Activated CD8-positive, alpha-beta T cell treated with anti-CD3 and anti-CD28 coated beads, Interleukin-2, amount 10 ng/mL, durations not matched to agents 7 days and 5 days (primary cell): ENCODE results near the gene CHCT1. TPM values are rescaled to one million over a fixed set of nuclear protein-coding genes. Genes with fewer than 3 reads are reported as not detected.
A peak's percentile ranks its signal among the peaks of the same experiment; 100 is the strongest.
"Not testable (repeated sequence)": the region's sequence is repeated elsewhere in the genome, so short reads cannot be mapped to it uniquely, and the experiment has no call there.

ENCODE experiments used
- ATAC-seq: fragments of 150-1000 bp; cut with Tn5 transposase; one replicate; pipeline ENCODE4 v1.10.0; 2021; ENCODE audit warnings: moderate library complexity
- CTCF ChIA-PET: fragments of 350-600 bp; sonication (Branson Sonifier 250); formaldehyde crosslinking; loops from one replicate; lab custom pipeline; 2021; ENCODE audit warnings: antibody characterized with exemption; lab: Charles Lee
- POLR2A ChIA-PET: fragments of 350-600 bp; sonication (Branson Sonifier 250); formaldehyde crosslinking; loops from one replicate; lab custom pipeline; 2021; ENCODE audit warnings: antibody characterized with exemption; lab: Charles Lee
- DNase-seq: peaks from one replicate; pipeline ENCODE4 v3.0.0-alpha.2; 2020
- H3K27ac Mint-ChIP-seq: one replicate; pipeline ENCODE4 v1.8.0; 2021; ENCODE audit warnings: mild to moderate bottlenecking, mixed read lengths
- H3K27me3 Mint-ChIP-seq: one replicate; pipeline ENCODE4 v1.8.0; 2021; ENCODE audit warnings: low read depth, mixed read lengths
- H3K36me3 Mint-ChIP-seq: one replicate; pipeline ENCODE4 v1.8.0; 2021; ENCODE audit warnings: low read depth, mixed read lengths
- H3K4me1 Mint-ChIP-seq: one replicate; pipeline ENCODE4 v1.8.0; 2021; ENCODE audit warnings: low read depth, mixed read lengths
- H3K4me3 Mint-ChIP-seq: one replicate; pipeline ENCODE4 v1.8.0; 2021; ENCODE audit warnings: mild to moderate bottlenecking, mixed read lengths
- H3K9me3 Mint-ChIP-seq: one replicate; pipeline ENCODE4 v1.8.0; 2022; ENCODE audit warnings: mixed read lengths; ENCODE audit not compliant: insufficient read depth
- total RNA-seq, 2 experiments: library from RNA; stranded (reverse); gene quantifications; one replicate each; pipeline ENCODE4 v1.2.3, GENCODE V29; 2021

CHCT1 gene
- total RNA-seq, 2 experiments from 2014 or later, result not detected

DNA sequence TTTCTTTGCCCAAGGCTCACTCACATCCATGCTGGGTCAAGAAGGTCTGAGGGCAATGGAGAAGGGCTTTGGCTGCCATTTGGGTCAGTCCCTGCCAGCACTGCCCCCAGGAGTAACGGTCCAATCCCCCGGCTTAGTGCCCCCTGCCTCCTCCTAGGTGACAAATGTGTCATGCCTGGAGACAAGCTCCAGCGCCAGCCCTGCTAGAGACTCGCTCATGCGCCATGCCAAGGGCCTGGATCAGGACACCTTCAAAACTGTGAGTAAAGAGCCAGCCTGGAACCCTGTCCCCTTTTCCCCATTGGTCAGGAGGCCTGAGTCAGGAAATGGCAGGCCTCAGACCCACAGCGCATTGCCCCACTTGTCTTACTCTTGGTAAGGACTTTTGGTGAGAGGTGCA lies 3.3 kb downstream of the CHCT1 start:
- no peaks in the 10 kb centered on the region for H3K36me3 Mint-ChIP-seq
- DNase-seq, result no peak
- no peaks in the 10 kb centered on the region for H3K9me3 Mint-ChIP-seq
- H3K4me1 Mint-ChIP-seq, result peaks cover 4% of the 10 kb centered on the region
- ChIA-PET POLR2A (no interaction called here), CTCF (interaction anchor here (1.4 to 2.7 kb wide), 2 partner anchors 194 to 213 kb away, joined by 3 to 11 read pairs; no protein-coding TSS in a partner anchor)
- no peak for ATAC-seq
- no peak overlapping the region for H3K27ac Mint-ChIP-seq
- no peak overlapping the region for H3K4me3 Mint-ChIP-seq
- peaks cover 3% of the 10 kb centered on the region for H3K27me3 Mint-ChIP-seq

DNA sequence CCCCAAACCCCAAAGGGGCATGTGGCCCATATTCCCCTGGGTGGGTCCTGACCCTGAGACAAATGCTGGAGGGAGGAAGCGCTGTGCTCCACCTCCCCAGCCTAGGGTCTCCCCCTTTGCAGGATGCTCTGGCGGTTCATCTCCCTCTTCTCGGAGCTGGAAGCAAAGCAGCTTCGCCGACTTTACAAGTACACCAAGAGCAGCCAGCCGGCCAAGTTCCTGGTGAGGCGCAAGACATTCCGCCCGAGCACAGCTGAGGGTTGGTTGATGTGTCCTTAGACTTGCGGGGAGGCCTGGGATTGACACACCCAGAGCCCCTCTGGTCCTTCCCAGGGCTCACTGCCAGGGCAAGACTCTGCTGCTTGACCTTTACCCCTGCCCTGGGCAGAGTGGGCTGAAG lies 4.3 kb downstream of the CHCT1 start:
- no peak overlapping the region for H3K4me3 Mint-ChIP-seq
- ChIA-PET CTCF (interaction anchor here (1.4 kb wide), 1 partner anchor 212 kb away, joined by 3 read pairs; no protein-coding TSS in a partner anchor), POLR2A (no interaction called here)
- peaks cover 3% of the 10 kb centered on the region for H3K27me3 Mint-ChIP-seq
- ATAC-seq (no peak), DNase-seq (no peak)
- no peaks in the 10 kb centered on the region for H3K4me1 Mint-ChIP-seq
- H3K9me3 Mint-ChIP-seq, result no peaks in the 10 kb centered on the region
- no peaks in the 10 kb centered on the region for H3K36me3 Mint-ChIP-seq
- H3K27ac Mint-ChIP-seq, result no peak overlapping the region

DNA sequence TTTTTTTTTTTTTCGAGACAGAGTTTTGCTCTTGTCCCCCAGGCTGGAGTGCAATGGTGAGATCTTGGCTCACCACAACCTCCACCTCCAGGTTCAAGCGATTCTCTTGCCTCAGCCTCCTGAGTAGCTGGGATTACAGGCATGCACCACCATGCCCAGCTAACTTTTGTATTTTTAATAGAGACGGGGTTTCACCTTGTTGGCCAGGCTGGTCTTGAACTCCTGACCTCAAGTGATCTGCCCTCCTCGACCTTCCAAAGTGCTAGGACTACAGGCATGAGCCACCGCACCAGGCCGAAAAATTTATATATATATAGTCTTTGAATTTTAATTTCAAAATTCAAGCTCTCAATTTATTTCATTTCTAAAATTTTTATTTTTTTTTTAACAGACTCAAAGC lies 6.2 kb downstream of the CHCT1 start:
- H3K36me3 Mint-ChIP-seq, H3K4me3 Mint-ChIP-seq, CTCF ChIA-PET, POLR2A ChIA-PET, H3K27me3 Mint-ChIP-seq, ATAC-seq, DNase-seq, H3K27ac Mint-ChIP-seq, H3K9me3 Mint-ChIP-seq, H3K4me1 Mint-ChIP-seq: not testable (repeated sequence)

DNA sequence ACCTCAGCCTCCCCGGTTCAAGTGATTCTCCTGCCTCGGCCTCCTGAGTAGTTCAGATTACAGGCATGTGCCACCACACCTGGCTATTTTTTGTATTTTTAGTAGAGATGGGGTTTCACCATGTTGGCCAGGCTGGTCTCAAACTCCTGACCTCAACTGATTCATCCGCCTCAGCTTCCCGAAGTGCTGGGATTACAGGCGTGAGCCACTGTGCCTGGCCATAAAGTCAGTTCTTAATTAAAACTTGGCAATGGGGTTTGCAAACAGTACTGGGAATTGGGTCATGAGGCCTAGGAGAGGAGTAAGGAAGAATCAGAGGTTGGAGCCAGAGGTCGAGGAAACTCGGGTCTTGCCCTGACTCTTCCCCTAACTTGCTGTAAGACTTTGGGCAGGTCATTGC lies 8.3 kb downstream of the CHCT1 start:
- not testable (repeated sequence) for ATAC-seq, H3K4me3 Mint-ChIP-seq

DNA sequence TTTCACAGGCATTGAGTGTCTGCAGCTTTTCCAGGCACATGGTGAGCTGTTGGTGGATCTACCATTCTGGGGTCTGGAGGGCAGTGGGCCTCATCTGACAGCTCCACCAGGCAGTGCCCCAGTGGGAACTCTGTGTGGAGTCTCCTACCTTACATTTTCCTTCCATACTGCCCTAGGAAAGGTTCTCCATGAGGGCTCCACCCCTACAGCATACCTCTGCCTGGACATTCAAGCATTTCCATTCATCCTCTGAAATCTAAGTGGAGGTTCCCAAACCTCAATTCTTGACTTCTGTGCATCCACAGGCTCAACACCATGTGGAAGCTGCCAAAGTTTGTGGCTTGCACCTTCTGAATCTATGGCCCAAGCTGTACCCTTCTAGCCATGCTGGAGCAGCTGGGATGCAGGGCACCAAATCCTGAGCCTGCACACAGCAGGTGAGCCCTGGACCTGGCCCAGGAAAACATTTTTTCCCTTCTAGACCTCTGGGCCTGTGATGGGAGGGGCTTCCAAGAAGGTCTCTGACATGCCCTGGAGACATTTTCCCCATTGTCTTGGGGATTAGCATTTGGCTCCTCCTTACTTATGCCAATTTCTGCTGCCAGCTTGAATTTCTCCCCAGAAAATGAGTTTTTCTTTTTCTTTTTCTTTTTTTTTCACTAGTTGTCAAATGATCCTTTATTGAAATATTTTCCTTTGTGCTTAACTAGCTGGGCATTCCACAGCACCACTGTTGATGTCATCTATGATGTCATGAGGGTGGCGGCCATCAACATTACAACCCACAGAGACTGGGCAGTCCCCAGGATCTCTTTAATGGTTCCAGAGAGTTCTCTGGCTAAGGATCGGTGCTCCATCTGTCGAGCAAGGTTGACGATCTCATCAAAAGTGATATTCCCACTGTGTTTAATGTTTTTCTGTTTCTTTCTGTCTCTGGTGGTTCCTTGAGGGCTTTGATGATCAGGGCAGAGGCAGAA lies 11.0 kb downstream of the CHCT1 start:
- CTCF ChIA-PET, result interaction anchor here (0.9 kb wide), 1 partner anchor 12 kb away, joined by 3 read pairs; no protein-coding TSS in a partner anchor

More for the DNA sequence above, 8.3 kb downstream of the CHCT1 start:
- POLR2A ChIA-PET, result interaction anchor here (0.9 kb wide), 1 partner anchor 25 kb away, joined by 3 read pairs; no protein-coding TSS in a partner anchor
- H3K4me1 Mint-ChIP-seq, H3K9me3 Mint-ChIP-seq, H3K27ac Mint-ChIP-seq, H3K27me3 Mint-ChIP-seq, H3K36me3 Mint-ChIP-seq, DNase-seq: not testable (repeated sequence)
- CTCF ChIA-PET, result interaction anchor here (1.5 kb wide), 1 partner anchor 289 kb away, joined by 3 read pairs; no protein-coding TSS in a partner anchor

DNA sequence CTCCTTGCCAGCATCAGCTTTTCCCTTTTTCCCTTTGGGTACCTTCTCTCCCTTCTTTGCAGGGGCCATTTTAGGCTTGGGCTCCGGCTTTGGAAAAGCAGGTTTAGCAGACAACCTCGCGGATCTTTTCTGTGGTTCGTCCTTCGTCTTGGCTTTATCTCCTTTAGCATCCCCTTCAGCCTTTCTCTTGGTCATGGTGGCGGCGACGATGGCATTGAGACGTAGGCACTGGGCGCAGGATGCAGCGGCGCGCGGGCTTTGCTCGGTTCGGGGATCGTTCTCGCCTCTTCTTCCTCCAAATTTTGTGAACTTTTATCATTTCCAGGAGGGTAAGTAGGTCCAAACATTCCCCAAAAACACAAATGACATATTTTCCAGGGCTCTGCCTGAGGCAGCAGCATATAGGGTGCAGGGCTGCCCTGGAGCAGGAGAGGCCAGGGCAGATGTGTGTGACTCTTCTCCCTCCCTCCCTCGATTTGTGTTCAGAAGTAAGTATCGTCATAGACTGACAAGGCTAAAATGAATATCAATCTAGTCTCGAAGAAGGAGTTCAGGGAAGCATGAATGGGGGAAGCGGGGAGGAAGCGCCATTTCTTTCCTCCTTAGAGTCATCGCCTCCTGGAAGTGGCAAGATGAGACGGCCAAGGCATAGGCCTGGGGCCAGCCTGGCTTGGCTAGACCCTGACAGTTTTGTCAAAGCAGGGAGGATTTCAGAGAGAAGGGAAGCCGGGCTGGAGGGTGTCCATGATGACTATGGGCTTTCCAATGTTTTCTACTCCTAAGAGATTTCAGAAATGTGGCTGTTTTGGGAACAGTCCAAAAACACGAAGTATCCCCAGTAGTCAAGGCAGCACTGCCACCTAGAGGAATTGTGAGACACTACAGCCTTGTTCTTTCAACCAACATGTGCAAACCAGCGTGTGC lies 13.2 kb downstream of the CHCT1 start:
- no peaks in the 10 kb centered on the region for H3K27me3 Mint-ChIP-seq
- ATAC-seq (peak; percentile 61), DNase-seq (peak; percentile 70)
- CTCF ChIA-PET, result interaction anchor here (1.6 kb wide), 1 partner anchor 293 kb away, joined by 7 read pairs; no protein-coding TSS in a partner anchor
- no peaks in the 10 kb centered on the region for H3K9me3 Mint-ChIP-seq
- no peak overlapping the region for H3K27ac Mint-ChIP-seq
- no peak overlapping the region for H3K4me3 Mint-ChIP-seq
- POLR2A ChIA-PET, result no interaction called here
- H3K4me1 Mint-ChIP-seq, result no peaks in the 10 kb centered on the region
- H3K36me3 Mint-ChIP-seq, result no peaks in the 10 kb centered on the region

More for the DNA sequence above, 11.0 kb downstream of the CHCT1 start:
- DNase-seq, H3K36me3 Mint-ChIP-seq, H3K4me3 Mint-ChIP-seq, H3K27me3 Mint-ChIP-seq, ATAC-seq, POLR2A ChIA-PET, H3K9me3 Mint-ChIP-seq, H3K27ac Mint-ChIP-seq, H3K4me1 Mint-ChIP-seq: not testable (repeated sequence)

DNA sequence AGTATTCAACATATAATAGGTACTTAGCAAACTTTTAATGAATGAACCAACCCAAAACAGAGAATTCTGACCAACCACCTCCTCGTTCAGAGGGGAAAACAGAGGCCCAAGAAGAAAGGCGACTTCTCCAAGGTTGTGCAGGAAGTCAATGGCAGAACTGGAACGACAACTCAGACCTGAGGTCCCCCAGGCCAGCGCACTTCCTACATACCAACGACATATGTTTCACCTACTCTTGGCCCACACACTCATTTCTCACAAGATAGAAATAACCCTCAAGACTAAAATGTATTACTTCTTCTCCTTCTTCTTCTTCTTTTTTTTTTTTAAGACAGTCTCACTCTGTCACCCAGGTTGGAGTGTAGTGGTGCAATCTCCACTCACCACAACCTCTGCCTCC lies 14.4 kb downstream of the CHCT1 start:
- CTCF ChIA-PET, result no interaction called here
- no peaks in the 10 kb centered on the region for H3K4me1 Mint-ChIP-seq
- POLR2A ChIA-PET, result no interaction called here
- H3K27ac Mint-ChIP-seq, result no peak overlapping the region
- H3K27me3 Mint-ChIP-seq, result no peaks in the 10 kb centered on the region
- DNase-seq, result no peak
- H3K9me3 Mint-ChIP-seq, result no peaks in the 10 kb centered on the region
- no peak for ATAC-seq
- no peak overlapping the region for H3K4me3 Mint-ChIP-seq
- H3K36me3 Mint-ChIP-seq, result no peaks in the 10 kb centered on the region

DNA sequence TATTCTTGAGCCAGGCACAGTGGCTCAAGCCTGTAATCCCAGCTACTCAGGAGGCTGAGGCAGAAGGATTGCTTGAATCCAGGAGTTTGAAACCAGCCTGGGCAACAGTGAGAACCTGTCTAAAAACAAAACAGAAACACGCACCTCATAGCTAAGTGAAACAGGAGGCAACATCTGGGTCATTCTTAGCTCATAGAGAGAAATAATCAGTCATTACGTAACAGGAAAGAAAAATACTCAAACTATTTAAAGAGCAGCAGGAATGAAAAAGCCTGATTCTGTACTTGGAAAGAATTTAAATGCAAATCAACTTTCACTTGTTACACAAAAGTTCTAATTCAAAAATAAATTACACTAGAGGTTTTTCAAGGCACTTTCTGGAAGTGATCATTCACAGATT lies 17.2 kb downstream of the CHCT1 start:
- DNase-seq, result no peak
- H3K27me3 Mint-ChIP-seq, result no peaks in the 10 kb centered on the region
- H3K36me3 Mint-ChIP-seq, result no peaks in the 10 kb centered on the region
- no peaks in the 10 kb centered on the region for H3K4me1 Mint-ChIP-seq
- ChIA-PET CTCF (interaction anchor here (0.8 kb wide), 1 partner anchor 21 kb away, joined by 3 read pairs; no protein-coding TSS in a partner anchor), POLR2A (no interaction called here)
- ATAC-seq, result no peak
- no peak overlapping the region for H3K27ac Mint-ChIP-seq
- no peak overlapping the region for H3K4me3 Mint-ChIP-seq
- no peaks in the 10 kb centered on the region for H3K9me3 Mint-ChIP-seq

DNA sequence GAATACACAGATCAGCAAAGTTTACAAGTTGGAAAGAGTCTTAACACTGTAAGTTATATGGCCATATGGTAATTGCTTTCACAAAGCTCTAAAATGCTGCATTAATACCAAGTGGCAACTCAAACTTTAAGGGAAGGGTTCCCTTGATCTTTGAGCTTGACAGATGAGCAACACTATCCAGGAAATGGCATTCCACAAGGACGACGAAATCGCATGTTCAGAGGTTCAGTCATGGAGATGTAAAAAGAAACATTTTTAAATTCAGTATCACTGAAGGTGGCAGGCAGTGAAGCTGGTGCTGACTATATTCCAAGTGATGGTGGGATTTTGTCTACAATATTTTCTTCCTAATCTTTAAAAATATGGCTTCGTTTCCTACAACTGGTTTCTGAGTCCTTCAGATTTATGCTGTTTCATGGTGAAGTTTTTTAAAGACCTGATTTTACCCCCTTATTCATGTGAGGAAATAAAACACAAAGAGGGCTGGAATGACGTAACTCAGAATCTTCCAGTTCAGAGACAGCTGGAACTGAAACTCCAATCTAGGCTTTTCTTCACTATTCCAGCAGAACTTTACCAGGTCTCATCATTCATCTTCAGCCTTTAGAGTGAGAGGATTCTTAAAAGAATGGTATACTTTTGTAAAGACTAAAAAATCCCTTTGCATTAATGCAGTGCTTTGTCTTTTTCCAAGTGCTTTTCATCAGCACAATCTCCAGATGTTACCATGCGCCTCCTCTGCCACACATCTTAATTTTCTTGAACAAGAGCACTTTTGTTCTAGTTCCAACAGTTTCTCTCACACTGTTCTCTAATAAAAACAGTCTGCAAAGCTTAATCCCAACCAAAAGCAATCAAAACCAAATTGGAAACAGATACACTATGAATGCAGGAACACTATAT lies 20.2 kb downstream of the CHCT1 start:
- ATAC-seq, result no peak
- Mint-ChIP-seq H3K27me3 (no peaks in the 10 kb centered on the region), H3K4me1 (no peaks in the 10 kb centered on the region), H3K9me3 (no peaks in the 10 kb centered on the region), H3K27ac (no peak overlapping the region), H3K4me3 (no peak overlapping the region), H3K36me3 (peaks cover 5% of the 10 kb centered on the region)
- DNase-seq, result no peak
- ChIA-PET POLR2A (no interaction called here), CTCF (interaction anchor here (1.4 kb wide), 1 partner anchor 232 kb away, joined by 3 read pairs; no protein-coding TSS in a partner anchor)

DNA sequence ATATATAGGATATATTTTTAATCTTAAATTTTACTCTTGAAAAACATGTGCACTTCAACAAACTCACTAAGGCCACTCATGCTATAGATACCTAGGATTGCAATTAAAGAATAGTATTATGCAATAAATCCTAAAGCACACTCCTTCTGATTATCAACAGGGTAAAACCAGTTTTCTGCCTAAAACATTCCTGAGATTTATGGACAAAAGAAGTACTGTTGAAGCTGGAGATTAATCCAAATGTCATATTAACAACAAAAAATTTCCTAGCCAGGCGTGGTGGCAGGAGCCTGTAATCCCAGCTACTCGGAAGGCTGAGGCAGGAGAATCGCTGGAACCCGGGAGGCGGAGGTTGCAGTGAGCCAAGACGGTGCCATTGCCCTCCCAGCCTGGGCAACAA lies 21.4 kb downstream of the CHCT1 start:
- POLR2A ChIA-PET, result no interaction called here
- Mint-ChIP-seq H3K36me3 (peaks cover 10% of the 10 kb centered on the region), H3K9me3 (no peaks in the 10 kb centered on the region), H3K4me1 (no peaks in the 10 kb centered on the region), H3K4me3 (no peak overlapping the region), H3K27me3 (no peaks in the 10 kb centered on the region), H3K27ac (no peak overlapping the region)
- DNase-seq (no peak), ATAC-seq (no peak)
- CTCF ChIA-PET, result no interaction called here

DNA sequence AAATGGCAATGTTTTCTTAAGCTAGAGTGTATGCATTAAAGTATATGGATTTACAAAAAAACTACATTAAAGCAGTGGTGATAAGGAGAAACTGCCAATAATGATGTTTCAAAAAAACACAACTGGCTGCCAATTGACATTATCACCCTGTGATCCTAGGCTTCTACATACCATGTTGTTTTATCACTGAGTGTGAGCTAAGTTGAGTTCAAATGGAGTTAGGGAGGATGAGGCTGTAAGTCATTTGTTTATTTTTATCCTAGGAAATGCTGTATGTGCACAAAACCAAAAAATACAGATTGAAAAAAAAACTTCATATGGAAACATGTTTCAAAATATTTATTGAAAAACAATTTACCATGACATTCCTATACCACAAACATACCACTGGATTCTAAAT lies 22.9 kb downstream of the CHCT1 start:
- no peak overlapping the region for H3K4me3 Mint-ChIP-seq
- DNase-seq (no peak), ATAC-seq (no peak)
- no peaks in the 10 kb centered on the region for H3K27me3 Mint-ChIP-seq
- ChIA-PET CTCF (interaction anchor here (1.0 to 1.1 kb wide), 2 partner anchors 194 to 276 kb away, joined by 3 to 5 read pairs; no protein-coding TSS in a partner anchor), POLR2A (no interaction called here)
- no peaks in the 10 kb centered on the region for H3K4me1 Mint-ChIP-seq
- no peak overlapping the region for H3K27ac Mint-ChIP-seq
- no peaks in the 10 kb centered on the region for H3K9me3 Mint-ChIP-seq
- peaks cover 14% of the 10 kb centered on the region for H3K36me3 Mint-ChIP-seq
